WERI-Rb-1 (cell line): Measurements from ENCODE around the gene PDHB.
A peak's percentile ranks its signal among the peaks of the same experiment; 100 is the strongest.

Experiments
- DNase-seq: peaks from one replicate; pipeline ENCODE4 v3.0.0-alpha.2; 2020
- H3K27ac ChIP-seq: fragments of 250-450 bp; sonication (Bioruptor Pico); 2 replicates; pipeline ENCODE4 v1.5.1; 2020; ENCODE audit warnings: mild to moderate bottlenecking, moderate library complexity
- H3K27me3 ChIP-seq: fragments of 250-450 bp; sonication (Bioruptor Pico); 2 replicates; pipeline ENCODE4 v1.5.1; 2021; ENCODE audit warnings: mild to moderate bottlenecking, low read depth, moderate library complexity; ENCODE audit not compliant: insufficient read depth, severe bottlenecking
- H3K36me3 ChIP-seq: fragments of 250-450 bp; sonication (Bioruptor Pico); 2 replicates; pipeline ENCODE4 v1.5.1; 2020; ENCODE audit warnings: mild to moderate bottlenecking, moderate library complexity
- H3K4me3 ChIP-seq: 2 replicates; pipeline ENCODE4 v1.5.1; 2011; ENCODE audit warnings: low read depth, mild to moderate bottlenecking, control low read depth, low read length
- H3K9me3 ChIP-seq: fragments of 250-450 bp; sonication (Bioruptor Pico); 2 replicates; pipeline ENCODE4 v1.5.1; 2021; ENCODE audit warnings: mild to moderate bottlenecking, moderate library complexity; ENCODE audit not compliant: severe bottlenecking
- CTCF ChIP-seq: IDR thresholded peaks from 2 replicates; pipeline ENCODE4 v1.5.1; 2011; ENCODE audit warnings: low read depth, mild to moderate bottlenecking, control low read depth, inconsistent platforms, low read length

PDHB gene

DNA sequence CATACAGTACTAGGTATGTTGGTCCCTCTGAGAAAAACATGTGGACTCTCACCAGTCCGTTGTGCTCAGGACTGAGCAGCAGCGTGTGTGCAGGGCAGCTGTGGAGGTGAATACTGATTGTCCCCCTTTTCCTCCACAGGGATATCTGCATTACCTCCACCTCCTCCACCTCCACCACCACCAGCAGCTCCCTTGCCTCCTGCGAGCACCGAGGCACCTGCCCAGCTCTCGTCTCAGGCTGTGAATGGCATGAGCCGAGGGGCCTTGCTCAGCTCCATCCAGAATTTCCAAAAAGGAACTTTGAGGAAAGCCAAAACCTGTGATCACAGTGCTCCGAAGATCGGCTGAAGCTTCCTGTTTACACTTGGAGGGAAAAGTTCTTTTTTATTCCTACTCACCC is 9.0 kb downstream of the PDHB start:
- peaks cover 55% of the 10 kb centered on the region for H3K36me3 ChIP-seq
- no peaks in the 10 kb centered on the region for H3K27me3 ChIP-seq
- H3K4me3 ChIP-seq, result no peak overlapping the region
- H3K27ac ChIP-seq, result no peak overlapping the region
- H3K9me3 ChIP-seq, result no peaks in the 10 kb centered on the region
- no peak for DNase-seq
- TF ChIP-seq CTCF, result no peak

- Histone ChIP-seq H3K36me3 (peaks cover 38% of the 10 kb centered on the region), H3K4me3 (no peak overlapping the region), H3K27me3 (no peaks in the 10 kb centered on the region), H3K27ac (no peak overlapping the region), H3K9me3 (no peaks in the 10 kb centered on the region)
- peak; percentile 61 for TF ChIP-seq CTCF
- DNase-seq, result peak; percentile 27
Observed at GRCh38 chr3:58422756-58423325, 10.8 kb downstream of the PDHB start.

- Histone ChIP-seq H3K27me3 (no peaks in the 10 kb centered on the region), H3K36me3 (peaks cover 22% of the 10 kb centered on the region), H3K27ac (no peak overlapping the region), H3K9me3 (no peaks in the 10 kb centered on the region), H3K4me3 (no peak overlapping the region)
- DNase-seq, result no peak
- no peak for TF ChIP-seq CTCF
Observed at GRCh38 chr3:58421004-58421403, 12.6 kb downstream of the PDHB start.

DNA sequence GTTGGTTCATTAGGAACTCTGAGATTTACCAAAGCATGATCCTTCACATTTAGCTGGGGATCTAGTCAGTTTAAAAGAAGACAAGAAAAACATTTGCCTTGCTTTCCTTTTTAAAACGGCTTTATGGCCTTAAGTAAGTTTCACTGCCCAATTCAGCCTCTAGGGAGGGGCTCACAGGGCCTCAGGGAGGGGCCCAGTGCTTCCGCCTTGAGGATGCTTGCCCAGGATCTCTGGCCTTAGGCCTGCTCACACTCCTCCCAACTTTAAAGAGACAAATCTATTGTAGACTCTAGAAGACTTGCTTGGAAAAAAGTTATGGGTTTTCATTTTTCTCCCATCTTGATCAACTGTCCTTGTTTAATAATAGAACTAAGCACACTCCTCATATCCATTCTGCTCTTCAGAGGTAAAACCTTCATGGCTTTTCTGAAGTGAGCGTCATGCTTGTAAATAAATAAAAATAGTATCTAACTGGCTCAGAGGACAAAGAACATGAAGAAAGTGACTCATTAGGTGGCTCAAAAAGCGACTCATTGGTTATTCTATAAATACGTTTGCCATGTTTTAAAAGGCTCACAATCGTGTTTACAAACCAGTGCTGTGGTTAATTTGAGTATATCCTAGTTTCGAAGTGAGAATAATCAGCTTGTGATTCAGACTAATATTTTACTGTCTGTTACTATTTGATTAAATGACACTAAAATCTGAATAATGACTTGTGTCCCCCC is 13.7 kb downstream of the PDHB start:
- Histone ChIP-seq H3K9me3 (no peaks in the 10 kb centered on the region), H3K27ac (no peak overlapping the region), H3K27me3 (no peaks in the 10 kb centered on the region), H3K4me3 (no peak overlapping the region), H3K36me3 (peaks cover 12% of the 10 kb centered on the region)
- no peak for TF ChIP-seq CTCF
- DNase-seq, result no peak

DNA sequence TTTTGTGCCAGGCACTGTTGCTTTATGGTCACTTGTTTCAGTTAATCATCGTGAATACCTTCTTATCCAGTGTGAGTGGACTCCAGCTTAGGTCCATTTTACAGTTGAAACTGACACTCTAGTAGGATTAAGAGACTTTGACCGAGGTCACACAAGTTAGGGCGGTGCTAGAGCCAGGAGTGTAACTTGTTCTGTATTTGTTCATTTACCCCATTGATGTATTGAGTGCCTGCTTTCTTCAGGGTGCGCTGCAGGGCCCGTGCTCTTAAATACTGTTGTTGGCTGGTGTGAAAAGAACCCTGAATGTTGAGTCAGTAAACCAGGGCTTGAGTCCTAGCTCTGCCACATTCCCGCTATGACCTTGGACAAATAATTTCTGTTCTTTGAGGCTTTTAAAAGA is 15.4 kb downstream of the PDHB start:
- H3K4me3 ChIP-seq, result no peak overlapping the region
- peaks cover 1% of the 10 kb centered on the region for H3K36me3 ChIP-seq
- TF ChIP-seq CTCF, result no peak
- no peaks in the 10 kb centered on the region for H3K27me3 ChIP-seq
- H3K27ac ChIP-seq, result no peak overlapping the region
- H3K9me3 ChIP-seq, result no peaks in the 10 kb centered on the region
- DNase-seq, result no peak

DNA sequence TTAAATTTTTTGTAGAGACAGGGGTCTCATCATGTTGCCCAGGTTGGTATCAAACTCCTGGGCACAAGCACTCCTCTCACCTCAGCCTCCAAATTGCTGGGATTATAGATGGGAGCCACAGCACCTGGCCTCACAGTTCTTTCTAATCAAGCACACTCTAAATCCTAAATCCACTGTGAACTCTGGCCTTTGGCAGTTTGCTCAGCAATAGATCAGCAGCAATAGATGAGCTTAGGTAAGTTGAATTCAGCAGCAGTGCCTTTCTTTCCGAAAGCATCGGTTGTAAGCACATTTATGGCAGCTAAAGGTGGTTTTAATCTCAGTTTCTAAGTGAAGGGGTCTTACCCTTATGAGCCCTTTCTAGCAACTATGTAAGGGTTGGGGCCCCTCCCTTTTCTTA is 16.6 kb downstream of the PDHB start:
- no peak overlapping the region for H3K27ac ChIP-seq
- H3K27me3 ChIP-seq, result no peaks in the 10 kb centered on the region
- no peak for TF ChIP-seq CTCF
- H3K4me3 ChIP-seq, result no peak overlapping the region
- H3K36me3 ChIP-seq, result no peaks in the 10 kb centered on the region
- H3K9me3 ChIP-seq, result no peaks in the 10 kb centered on the region
- DNase-seq, result no peak
